Mesendoderm (in vitro differentiated cells): ENCODE data around the gene COL6A2.

Experiments used
- DNase-seq: peaks from one replicate; pipeline ENCODE4 v3.0.0; 2013
- H2AK5ac ChIP-seq: 2 replicates; pipeline ENCODE4 v1.6.1; 2013; ENCODE audit warnings: low read length, inconsistent platforms
- H2BK120ac ChIP-seq: 2 replicates; pipeline ENCODE4 v1.6.1; 2013; ENCODE audit warnings: low read depth, mild to moderate bottlenecking, low read length, moderate library complexity, mixed read lengths
- H2BK15ac ChIP-seq: replicated peaks from 2 replicates; pipeline ENCODE4 v1.6.1; 2013; ENCODE audit warnings: low read depth, mild to moderate bottlenecking, moderate library complexity
- H2BK5ac ChIP-seq: 2 replicates; pipeline ENCODE4 v1.6.1; 2013; ENCODE audit warnings: low read length, inconsistent platforms
- H3K18ac ChIP-seq: 2 replicates; pipeline ENCODE4 v1.6.1; 2013; ENCODE audit warnings: mild to moderate bottlenecking, low read length, mixed read lengths
- H3K23ac ChIP-seq: one replicate; pipeline ENCODE4 v1.6.1; 2013; ENCODE audit warnings: low read length
- H3K27ac ChIP-seq: 2 replicates; pipeline ENCODE4 v1.5.1; 2013; ENCODE audit warnings: low read depth, mild to moderate bottlenecking, inconsistent platforms, low read length, moderate library complexity
- H3K27me3 ChIP-seq: 2 replicates; pipeline ENCODE4 v1.6.1; 2013; ENCODE audit warnings: low read length, control low read depth, mild to moderate bottlenecking, inconsistent platforms; ENCODE audit not compliant: insufficient read depth, poor library complexity
- H3K36me3 ChIP-seq: 2 replicates; pipeline ENCODE4 v1.6.1; 2013; ENCODE audit warnings: low read length, inconsistent platforms; ENCODE audit not compliant: control insufficient read depth, insufficient read depth
- H3K4ac ChIP-seq: one replicate; pipeline ENCODE4 v1.6.1; 2013; ENCODE audit warnings: low read depth, mild to moderate bottlenecking, low read length, moderate library complexity
- H3K4me1 ChIP-seq: 2 replicates; pipeline ENCODE4 v1.6.1; 2013; ENCODE audit warnings: low read depth, low read length, inconsistent platforms; ENCODE audit not compliant: control insufficient read depth
- H3K4me2 ChIP-seq: 2 replicates; pipeline ENCODE4 v1.6.1; 2013; ENCODE audit warnings: low read length
- H3K4me3 ChIP-seq: 2 replicates; pipeline ENCODE4 v1.5.1; 2013; ENCODE audit warnings: mild to moderate bottlenecking, low read length
- H3K56ac ChIP-seq: one replicate; pipeline ENCODE4 v1.6.1; 2013; ENCODE audit warnings: low read length
- H3K79me1 ChIP-seq: 2 replicates; pipeline ENCODE4 v1.6.1; 2013; ENCODE audit warnings: low read length, inconsistent platforms
- H3K79me2 ChIP-seq: 2 replicates; pipeline ENCODE4 v1.6.1; 2013; ENCODE audit warnings: mild to moderate bottlenecking, low read length; ENCODE audit not compliant: control insufficient read depth, insufficient read depth
- H3K9ac ChIP-seq: 2 replicates; pipeline ENCODE4 v1.6.1; 2013; ENCODE audit warnings: low read length, inconsistent platforms
- H4K5ac ChIP-seq: one replicate; pipeline ENCODE4 v1.6.1; 2013; ENCODE audit warnings: low read length
- H4K8ac ChIP-seq: one replicate; pipeline ENCODE4 v1.6.1; 2013; ENCODE audit warnings: low read depth, mild to moderate bottlenecking, control low read depth, low read length, moderate library complexity
- WGBS: extraction: QIAGEN DNeasy Blood & Tissue Kit; methylation state at CpG from one replicate; pipeline ENCODE4 v1.1.7; 2013; ENCODE audit warnings: low lambda C conversion rate, missing lambda C conversion rate; ENCODE audit not compliant: insufficient coverage; ENCODE audit errors: extremely low coverage; 5-methylcytosine and 5-hydroxymethylcytosine counted together

The COL6A2 gene

GRCh38 chr21:46122237-46122671 lies 24.3 kb downstream of the COL6A2 start:
- Histone ChIP-seq H3K4me1 (no peaks in the 10 kb centered on the region), H3K23ac (no peak overlapping the region), H3K79me1 (no peaks in the 10 kb centered on the region), H3K27ac (no peak overlapping the region), H3K79me2 (no peaks in the 10 kb centered on the region), H2BK120ac (no peak overlapping the region), H4K8ac (no peak overlapping the region), H3K18ac (no peak overlapping the region), H3K4me2 (no peak overlapping the region), H2AK5ac (no peak overlapping the region), H4K5ac (no peak overlapping the region), H3K27me3 (no peaks in the 10 kb centered on the region), H3K4me3 (no peak overlapping the region), H2BK15ac (no peak overlapping the region), H3K36me3 (peaks cover 17% of the 10 kb centered on the region), H3K4ac (no peak overlapping the region), H2BK5ac (no peak overlapping the region), H3K56ac (no peak overlapping the region), H3K9ac (no peak overlapping the region)
- WGBS, result no CpG with 5 or more reads among the region's 12 CpGs
- no peak for DNase-seq

- Histone ChIP-seq H3K27ac (no peak overlapping the region), H4K8ac (no peak overlapping the region), H3K36me3 (peaks cover 15% of the 10 kb centered on the region), H3K27me3 (no peaks in the 10 kb centered on the region), H3K4me1 (no peaks in the 10 kb centered on the region), H2BK120ac (no peak overlapping the region), H3K23ac (no peak overlapping the region), H4K5ac (no peak overlapping the region), H3K9ac (no peak overlapping the region), H3K79me1 (no peaks in the 10 kb centered on the region), H3K18ac (no peak overlapping the region), H3K4me2 (no peak overlapping the region), H3K79me2 (no peaks in the 10 kb centered on the region), H3K56ac (no peak overlapping the region), H3K4me3 (no peak overlapping the region), H2BK15ac (no peak overlapping the region), H3K4ac (no peak overlapping the region), H2AK5ac (no peak overlapping the region), H2BK5ac (no peak overlapping the region)
- no CpG with 5 or more reads among the region's 12 CpGs for WGBS
- no peak for DNase-seq
These were observed 25.1 kb downstream of the COL6A2 start for GRCh38 chr21:46122758-46123683.

GRCh38 chr21:46124083-46124925 lies 26.4 kb downstream of the COL6A2 start:
- Histone ChIP-seq H3K4me3 (no peak overlapping the region), H3K4me2 (no peak overlapping the region), H2BK120ac (no peak overlapping the region), H4K8ac (no peak overlapping the region), H3K79me1 (no peaks in the 10 kb centered on the region), H2BK5ac (no peak overlapping the region), H3K9ac (no peak overlapping the region), H3K27me3 (no peaks in the 10 kb centered on the region), H3K27ac (no peak overlapping the region), H4K5ac (no peak overlapping the region), H2BK15ac (no peak overlapping the region), H3K79me2 (no peaks in the 10 kb centered on the region), H3K23ac (no peak overlapping the region), H3K56ac (no peak overlapping the region), H3K18ac (no peak overlapping the region), H2AK5ac (no peak overlapping the region), H3K4ac (no peak overlapping the region), H3K36me3 (peaks cover 15% of the 10 kb centered on the region), H3K4me1 (no peaks in the 10 kb centered on the region)
- no peak for DNase-seq
- WGBS, result no CpG with 5 or more reads among the region's 16 CpGs

- Histone ChIP-seq H3K79me1 (no peaks in the 10 kb centered on the region), H2AK5ac (no peak overlapping the region), H4K5ac (no peak overlapping the region), H3K9ac (no peak overlapping the region), H3K4me3 (no peak overlapping the region), H2BK5ac (no peak overlapping the region), H2BK15ac (no peak overlapping the region), H3K79me2 (no peaks in the 10 kb centered on the region), H3K36me3 (peaks cover 10% of the 10 kb centered on the region), H3K4ac (no peak overlapping the region), H4K8ac (no peak overlapping the region), H3K18ac (no peak overlapping the region), H3K27me3 (no peaks in the 10 kb centered on the region), H3K56ac (no peak overlapping the region), H2BK120ac (no peak overlapping the region), H3K4me2 (no peak overlapping the region), H3K27ac (no peak overlapping the region), H3K4me1 (no peaks in the 10 kb centered on the region), H3K23ac (no peak overlapping the region)
- WGBS, result no CpG with 5 or more reads among the region's 49 CpGs
- DNase-seq, result no peak
These were observed 27.3 kb downstream of the COL6A2 start for GRCh38 chr21:46124926-46125845.

GRCh38 chr21:46125846-46126301 lies 28.0 kb downstream of the COL6A2 start:
- Histone ChIP-seq H3K4ac (no peak overlapping the region), H2BK15ac (no peak overlapping the region), H3K4me2 (no peak overlapping the region), H4K5ac (no peak overlapping the region), H3K4me3 (no peak overlapping the region), H3K27ac (no peak overlapping the region), H3K79me1 (no peaks in the 10 kb centered on the region), H3K36me3 (peaks cover 10% of the 10 kb centered on the region), H3K9ac (no peak overlapping the region), H3K79me2 (no peaks in the 10 kb centered on the region), H2BK5ac (no peak overlapping the region), H2AK5ac (no peak overlapping the region), H2BK120ac (no peak overlapping the region), H3K23ac (no peak overlapping the region), H4K8ac (no peak overlapping the region), H3K56ac (no peak overlapping the region), H3K18ac (no peak overlapping the region), H3K27me3 (no peaks in the 10 kb centered on the region), H3K4me1 (no peaks in the 10 kb centered on the region)
- no peak for DNase-seq
- WGBS, result no CpG with 5 or more reads among the region's 47 CpGs
